Epidermal melanocyte (primary cell): ENCODE results near the gene ZNF200.
"Not testable (repeated sequence)": the region's sequence is repeated elsewhere in the genome, so short reads cannot be mapped to it uniquely, and the experiment has no call there.

ENCODE experiments used
- DNase-seq: peaks from one replicate; pipeline ENCODE4 v3.0.0; 2011; ENCODE audit warnings: low spot score; ENCODE audit not compliant: insufficient read length

Gene ZNF200

GRCh38 chr16:3254309-3254708 lies 19.4 kb upstream of the ZNF200 start:
- DNase-seq, result no peak

GRCh38 chr16:3252967-3253366 lies 18.0 kb upstream of the ZNF200 start:
- no peak for DNase-seq

- DNase-seq, result no peak
These were observed 14.5 kb upstream of the ZNF200 start for GRCh38 chr16:3249451-3249850.

GRCh38 chr16:3249020-3249419 lies 14.1 kb upstream of the ZNF200 start:
- no peak for DNase-seq

GRCh38 chr16:3248596-3248995 lies 13.6 kb upstream of the ZNF200 start:
- no peak for DNase-seq

- DNase-seq, result no peak
These were observed 11.9 kb upstream of the ZNF200 start for GRCh38 chr16:3246876-3247275.

- DNase-seq, result no peak
These were observed 11.0 kb upstream of the ZNF200 start for GRCh38 chr16:3246002-3246401.

- no peak for DNase-seq
These were observed 8.9 kb upstream of the ZNF200 start for GRCh38 chr16:3243882-3244281.

GRCh38 chr16:3242709-3243108 lies 7.8 kb upstream of the ZNF200 start:
- DNase-seq, result no peak

- no peak for DNase-seq
These were observed 6.8 kb upstream of the ZNF200 start for GRCh38 chr16:3241761-3242160.

GRCh38 chr16:3235856-3236669 lies 1.1 kb upstream of the ZNF200 start:
- DNase-seq, result no peak

- no peak for DNase-seq
These were observed 458 bp downstream of the ZNF200 start for GRCh38 chr16:3234543-3234856.

GRCh38 chr16:3223913-3224515 lies 10.9 kb downstream of the ZNF200 start:
- no peak for DNase-seq

- DNase-seq, result no peak
These were observed 14.1 kb downstream of the ZNF200 start for GRCh38 chr16:3220839-3221238.

- no peak for DNase-seq
These were observed 18.7 kb downstream of the ZNF200 start for GRCh38 chr16:3216263-3216640.

GRCh38 chr16:3215601-3216262 lies 19.2 kb downstream of the ZNF200 start:
- DNase-seq, result no peak

GRCh38 chr16:3214904-3215600 lies 19.9 kb downstream of the ZNF200 start:
- DNase-seq, result no peak

GRCh38 chr16:3212567-3212966 lies 22.4 kb downstream of the ZNF200 start:
- no peak for DNase-seq

GRCh38 chr16:3212006-3212405 lies 23.0 kb downstream of the ZNF200 start:
- DNase-seq, result no peak

- DNase-seq, result no peak
These were observed 27.6 kb downstream of the ZNF200 start for GRCh38 chr16:3207086-3207953.

GRCh38 chr16:3205939-3206338 lies 29.0 kb downstream of the ZNF200 start:
- DNase-seq, result not testable (repeated sequence)
